NCI-H69 (cell line): ENCODE measurements around the gene BBX.
"Not testable (repeated sequence)": the region's sequence is repeated elsewhere in the genome, so short reads cannot be mapped to it uniquely, and the experiment has no call there.

Experiments used
- DNase-seq: peaks from one replicate; lab custom pipeline; 2025; lab: John Stamatoyannopoulos, UW

The BBX gene

DNA sequence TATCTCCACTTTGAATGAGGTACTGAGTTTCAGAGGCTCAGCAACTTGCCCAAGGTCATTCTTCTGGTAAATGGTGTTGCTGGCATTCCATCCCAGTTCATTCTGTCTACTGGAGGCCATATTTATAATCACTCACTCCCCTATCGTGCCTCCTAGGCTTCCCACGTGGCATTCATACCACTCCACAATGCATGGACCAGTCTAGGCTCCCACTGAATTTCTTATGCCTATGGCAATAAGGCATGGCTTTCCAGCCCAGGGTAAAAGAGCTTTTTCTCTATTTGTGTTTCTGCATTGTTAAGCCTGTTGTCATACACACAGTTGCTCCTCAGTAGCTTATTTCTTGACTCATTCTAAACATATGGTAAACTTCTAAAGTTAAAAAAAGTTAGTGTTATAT, 19.9 kb downstream of the BBX start:
- no peak for DNase-seq

DNA sequence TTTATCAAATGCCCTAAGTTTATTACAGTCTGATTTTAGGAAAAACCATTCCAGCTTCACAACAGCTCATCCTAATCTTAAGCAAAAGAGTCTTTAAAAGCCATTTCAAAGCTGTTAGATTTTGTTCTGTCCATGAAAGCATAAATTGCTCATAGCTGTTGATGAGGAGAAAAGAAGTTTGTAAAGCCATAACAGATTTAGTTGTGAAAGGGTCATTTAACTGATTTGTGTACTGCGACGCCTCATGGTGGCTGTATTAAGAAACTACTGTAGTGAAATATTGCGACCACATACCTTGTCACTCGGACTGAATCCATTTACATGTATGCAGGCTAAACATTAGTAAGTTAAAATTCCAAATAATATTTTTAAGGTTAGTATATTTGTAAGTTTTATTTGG, 20.9 kb downstream of the BBX start:
- peak; percentile 22 for DNase-seq

DNA sequence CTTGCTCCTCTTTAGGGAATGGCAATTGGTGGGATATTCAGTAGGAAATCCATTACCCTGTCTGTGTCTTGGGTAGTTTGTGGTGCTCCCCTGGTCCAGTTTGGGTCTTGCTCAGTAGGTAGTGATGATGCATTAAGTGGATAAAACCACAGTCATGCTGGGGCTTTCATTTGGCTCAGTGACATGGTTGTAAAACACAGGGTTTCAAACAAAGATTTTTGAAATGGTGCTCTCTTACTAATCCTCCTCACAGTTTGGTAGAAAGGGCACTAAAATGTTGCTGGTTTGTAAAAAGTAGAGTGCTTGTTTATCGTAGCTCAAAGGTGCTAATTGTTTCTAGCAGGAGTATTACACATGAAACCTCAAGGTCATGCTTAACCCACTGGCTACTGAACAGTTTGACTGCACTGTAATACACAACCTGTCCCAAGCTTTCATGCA, 22.9 kb downstream of the BBX start:
- DNase-seq = no peak

DNA sequence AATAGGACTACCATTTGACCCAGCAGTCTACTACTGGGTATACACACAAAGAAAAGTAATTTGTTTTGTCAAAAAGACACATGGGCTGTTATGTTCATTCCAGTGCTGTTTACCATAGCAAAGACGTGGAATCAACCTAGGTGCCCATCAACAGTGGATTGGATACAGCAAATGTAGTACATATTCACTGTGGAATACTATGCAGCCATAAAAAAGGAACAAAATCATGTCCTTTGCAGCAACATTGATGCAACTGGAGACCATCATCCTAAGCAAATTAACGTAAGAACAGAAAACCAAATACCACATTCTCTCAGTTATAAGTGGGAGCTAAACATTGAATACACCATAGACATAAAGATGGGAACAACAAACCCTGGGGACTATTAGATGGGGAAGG, 25.8 kb downstream of the BBX start:
- no peak for DNase-seq

DNA sequence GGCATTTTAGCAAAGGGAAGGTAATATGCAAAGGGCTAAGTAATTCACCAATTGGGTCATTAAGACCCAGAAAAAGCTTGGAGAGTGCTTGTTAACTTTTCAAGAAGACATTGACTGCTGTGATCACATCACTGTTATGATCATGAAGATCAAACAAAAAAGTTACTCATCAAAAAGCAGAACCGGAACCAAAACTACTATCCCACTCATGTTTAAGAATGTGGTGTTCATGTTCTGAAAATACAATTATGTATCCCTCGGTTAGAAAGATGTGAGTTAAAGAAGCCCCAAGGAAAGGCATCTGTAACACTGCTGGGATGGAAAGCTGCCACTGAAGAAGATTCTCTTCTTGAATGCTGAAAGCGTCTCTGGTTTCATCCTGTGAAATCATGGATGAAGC, 32.6 kb downstream of the BBX start:
- no peak for DNase-seq

DNA sequence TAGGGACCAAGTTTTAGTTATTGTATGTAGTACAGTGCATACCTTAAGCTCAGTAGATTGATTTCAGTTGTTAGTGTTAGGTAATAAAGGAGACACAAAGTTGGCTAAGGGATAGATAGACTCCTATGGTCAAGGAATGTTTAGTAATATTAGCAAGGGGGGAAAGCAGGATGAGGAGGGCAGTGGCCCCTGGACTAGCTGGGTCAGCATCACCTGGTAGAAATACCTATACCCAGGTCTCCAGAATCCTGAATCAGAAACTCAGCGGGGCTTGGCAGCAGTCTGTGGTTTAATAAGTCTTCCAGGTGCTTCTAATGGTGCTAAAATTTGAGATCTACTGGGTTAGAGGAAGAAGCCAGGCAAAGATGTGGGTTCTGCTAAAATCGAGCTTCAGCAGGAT, 35.0 kb downstream of the BBX start:
- DNase-seq = no peak

DNA sequence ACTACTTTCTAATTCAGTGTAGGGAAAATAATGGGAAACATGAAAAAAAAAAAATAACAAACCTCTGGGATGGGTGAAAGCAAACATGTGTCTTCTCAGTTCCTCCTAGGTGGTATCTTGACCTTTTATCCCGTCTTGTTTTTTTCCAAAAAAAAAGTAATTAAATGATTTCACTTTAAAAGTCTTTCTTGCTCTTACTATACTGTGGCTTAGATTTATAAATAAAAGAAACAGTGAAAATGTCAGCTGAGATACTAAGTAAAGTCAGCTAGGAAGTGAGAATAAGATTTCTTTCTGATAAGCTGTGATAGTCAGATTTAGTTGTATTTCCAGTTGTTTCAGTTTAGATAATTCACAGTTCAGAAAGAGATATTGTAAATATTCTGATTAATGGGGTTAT, 37.4 kb downstream of the BBX start:
- DNase-seq = no peak

DNA sequence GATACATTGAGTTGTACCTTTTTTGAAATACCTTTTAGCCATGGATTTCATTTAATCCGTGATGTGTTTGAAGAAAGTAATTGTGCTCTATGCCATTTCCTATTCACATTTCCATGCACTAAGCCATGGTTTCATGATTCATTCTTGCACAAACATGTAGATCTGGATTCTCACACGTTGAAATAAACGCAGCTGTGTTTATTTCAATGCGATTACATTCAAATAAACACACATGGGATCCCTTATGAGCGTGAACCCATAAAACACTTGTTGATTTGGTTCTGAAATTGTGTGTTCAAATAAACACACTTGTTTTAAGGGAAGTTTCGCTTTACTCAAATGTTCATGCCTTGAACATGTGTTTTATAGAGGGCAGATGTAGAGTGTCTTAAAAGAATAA, 39.2 kb downstream of the BBX start:
- DNase-seq = no peak

DNA sequence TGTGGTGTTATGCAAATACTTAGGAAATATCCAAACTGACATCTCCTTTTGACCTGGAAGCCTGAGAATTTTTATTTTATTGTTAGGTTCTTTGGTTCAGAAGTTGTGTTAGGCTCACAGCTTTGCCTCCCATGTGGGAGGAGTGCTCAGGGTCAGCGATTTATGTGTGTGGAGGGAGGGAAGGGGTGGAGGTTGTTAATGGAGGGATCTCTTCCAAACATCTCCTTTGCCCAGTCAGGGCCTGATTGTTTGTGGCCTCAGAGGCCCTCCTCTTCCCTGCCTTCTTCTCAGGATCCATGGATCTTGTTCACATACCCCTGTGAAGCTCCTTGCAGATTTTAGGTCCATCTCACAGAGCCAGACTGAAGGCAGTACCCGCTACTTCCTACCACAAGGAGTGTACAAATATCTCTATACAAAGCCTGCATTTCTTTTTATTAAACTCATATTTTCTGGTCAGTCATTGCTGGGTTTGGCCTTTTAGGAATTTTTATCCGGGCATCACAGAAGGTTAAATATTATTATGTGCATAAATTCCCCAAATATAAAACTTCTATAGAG, 40.3 kb downstream of the BBX start:
- no peak for DNase-seq

DNA sequence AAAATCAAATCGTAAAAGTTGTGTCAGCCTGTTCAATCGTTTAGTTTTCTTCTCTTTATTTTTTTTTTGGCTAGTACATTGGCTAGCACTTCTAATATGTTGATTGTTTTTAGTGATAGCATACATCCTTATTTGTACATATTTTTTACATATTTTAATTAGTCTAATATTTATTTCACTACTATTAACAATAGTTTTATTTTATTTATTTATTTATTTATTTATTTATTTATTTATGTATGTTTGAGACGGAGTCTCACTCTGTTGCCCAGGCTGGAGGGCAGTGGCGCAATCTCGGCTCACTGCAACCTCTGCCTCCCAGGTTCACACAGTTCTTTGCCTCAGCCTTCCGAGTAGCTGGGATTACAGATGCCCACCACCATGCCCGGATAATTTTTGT, 42.5 kb downstream of the BBX start:
- not testable (repeated sequence) for DNase-seq

DNA sequence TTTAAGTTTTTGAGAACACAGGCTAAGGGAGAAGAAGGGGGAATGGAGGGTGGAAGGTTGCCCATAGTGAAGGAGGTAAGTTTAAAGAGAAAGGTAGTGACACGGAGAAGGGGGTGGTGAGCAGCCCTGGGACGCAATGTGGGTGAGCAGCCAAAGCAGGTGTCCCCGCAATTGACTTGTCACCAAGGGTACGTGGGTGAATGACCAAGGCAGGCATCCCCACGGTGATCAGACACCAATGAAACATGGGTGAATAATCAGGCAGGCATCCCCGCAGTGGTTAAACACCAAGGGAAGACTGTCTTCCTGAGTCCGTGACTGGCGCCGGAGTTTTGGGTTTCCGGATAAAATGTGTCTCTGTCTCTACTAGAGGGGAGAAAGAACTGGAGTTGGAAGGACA, 48.3 kb downstream of the BBX start:
- DNase-seq = not testable (repeated sequence)

DNA sequence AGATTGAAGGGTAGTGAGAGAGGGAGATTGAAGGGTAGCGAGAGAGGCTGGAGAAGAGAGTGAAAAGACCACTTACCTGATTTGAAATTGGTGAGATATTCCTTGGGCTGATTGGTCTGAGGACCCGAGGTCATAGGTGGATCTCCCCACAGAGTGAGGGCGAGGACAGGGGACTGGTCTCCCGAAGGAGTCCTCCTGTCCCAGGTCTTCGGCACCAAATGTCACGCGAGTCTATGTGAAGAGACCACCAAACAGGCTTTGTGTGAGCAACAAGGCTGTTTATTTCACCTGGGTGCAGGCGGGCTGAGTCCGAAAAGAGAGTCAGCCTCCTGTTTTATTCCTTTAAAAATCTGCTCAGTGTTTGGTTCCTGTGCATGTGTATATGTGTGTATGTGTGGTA, 48.7 kb downstream of the BBX start:
- DNase-seq = not testable (repeated sequence)

DNA sequence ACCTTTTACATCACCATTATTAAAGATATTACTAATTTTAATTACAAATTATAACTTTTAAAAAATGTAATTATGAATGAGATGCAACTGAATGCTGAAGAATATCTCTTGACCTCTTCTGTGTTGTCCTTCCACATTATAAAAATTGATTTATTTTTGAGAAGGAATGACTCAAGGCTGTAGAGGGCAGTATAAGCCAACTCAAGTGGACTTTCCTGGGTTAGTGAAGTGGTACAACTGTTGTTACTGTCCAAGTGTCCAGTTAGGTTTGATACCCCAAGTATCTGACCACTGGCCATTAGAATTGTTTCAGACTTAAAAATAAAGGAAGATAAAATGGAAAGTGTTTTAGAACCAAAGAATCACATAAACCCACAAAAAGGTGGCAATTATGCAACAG, 51.9 kb downstream of the BBX start:
- DNase-seq = peak; percentile 37

DNA sequence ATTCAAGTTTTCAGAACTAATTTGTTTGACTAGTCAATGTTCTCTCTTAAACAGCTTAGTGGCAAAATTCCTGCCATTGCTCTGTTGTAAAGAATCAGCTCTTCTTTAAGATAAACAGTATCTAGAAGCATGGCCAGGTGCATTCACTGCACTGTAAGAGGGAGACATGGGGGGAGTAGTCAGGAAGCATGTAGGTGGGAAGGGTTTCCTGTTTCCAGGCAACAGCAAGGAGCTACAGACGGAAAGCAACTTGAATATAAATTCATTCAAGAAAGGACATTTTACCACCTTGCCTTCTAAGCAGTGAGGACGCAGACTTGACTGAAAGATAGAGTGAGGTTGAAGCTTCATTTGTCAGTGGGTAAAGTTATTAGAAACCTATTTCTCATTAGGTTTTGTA, 55.3 kb downstream of the BBX start:
- DNase-seq = no peak

DNA sequence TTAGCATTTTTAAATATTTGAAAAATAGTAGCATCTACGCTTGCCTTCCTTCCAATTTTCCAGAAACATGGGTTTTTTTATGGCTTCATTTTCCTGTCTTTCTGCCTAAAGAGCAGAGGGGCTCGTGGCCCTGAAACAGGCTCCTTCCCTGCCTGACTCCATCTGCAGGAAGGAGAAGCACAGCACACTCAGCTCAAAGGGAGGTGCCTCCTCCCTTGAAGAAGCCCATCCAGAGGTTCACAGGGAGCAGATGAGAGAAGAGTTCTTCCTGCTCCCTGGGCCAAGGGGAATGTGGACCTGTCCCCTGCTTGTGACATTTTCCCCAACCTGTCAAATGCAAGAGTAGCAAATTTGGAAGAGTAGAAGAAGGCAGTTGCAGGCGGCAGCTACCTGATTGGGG, 55.8 kb downstream of the BBX start:
- DNase-seq = no peak

DNA sequence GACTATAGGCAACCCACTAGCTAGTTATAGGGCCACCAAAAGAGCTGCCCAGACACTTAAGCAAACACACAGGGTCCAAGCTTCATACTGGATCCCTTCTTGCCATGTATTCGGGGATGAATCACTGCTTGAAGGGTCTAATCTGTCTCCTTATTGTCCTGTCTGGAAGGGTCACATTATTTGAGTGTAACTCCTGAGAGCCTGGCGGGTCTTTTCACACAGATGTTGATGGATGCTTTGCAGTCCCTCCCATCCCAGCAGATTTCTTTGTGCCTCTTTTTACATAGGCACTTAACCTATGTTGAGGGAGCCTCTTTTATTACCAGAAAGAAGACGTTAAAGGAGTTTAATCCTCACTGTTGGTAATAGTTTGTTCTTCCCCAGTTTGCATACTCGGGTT, 56.6 kb downstream of the BBX start:
- peak; percentile 11 for DNase-seq

DNA sequence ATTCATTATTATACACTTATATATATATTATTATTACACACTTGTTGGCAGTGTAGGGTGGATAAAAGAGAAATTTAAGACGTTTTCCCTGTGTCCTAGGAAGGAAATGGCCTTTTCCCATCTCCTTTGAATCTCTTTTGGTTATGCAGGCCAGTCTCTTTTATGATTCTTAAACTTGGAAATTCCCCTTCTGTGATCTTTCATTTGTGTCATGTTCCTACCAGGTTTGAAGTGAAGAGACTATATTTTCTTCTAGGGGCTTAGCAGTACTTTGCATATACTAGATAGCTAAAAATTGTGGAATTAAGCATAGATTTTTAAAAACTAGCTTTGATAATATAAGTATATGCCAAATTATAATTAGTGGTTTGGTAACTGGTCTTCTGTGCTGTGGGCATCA, 58.5 kb downstream of the BBX start:
- no peak for DNase-seq

DNA sequence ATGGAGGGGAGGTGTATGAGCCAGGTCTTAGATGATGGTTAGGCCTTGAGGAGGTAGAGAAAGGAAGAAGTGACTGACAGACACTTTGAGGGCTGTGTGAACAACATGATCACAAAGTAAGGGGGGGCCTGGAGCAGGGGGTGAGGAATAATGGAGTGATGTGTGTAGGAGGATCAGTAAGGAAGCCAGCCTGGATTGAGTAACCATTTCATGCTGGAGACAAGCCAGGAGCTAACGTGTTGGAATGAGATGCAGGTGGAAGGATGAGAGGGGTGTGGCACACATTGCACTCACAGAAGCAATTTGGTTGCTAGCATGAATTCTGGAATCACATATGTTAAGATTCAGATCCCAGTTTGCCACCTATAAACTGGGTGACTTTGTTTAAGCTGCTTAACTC, 65.5 kb downstream of the BBX start:
- peak; percentile 10 for DNase-seq

DNA sequence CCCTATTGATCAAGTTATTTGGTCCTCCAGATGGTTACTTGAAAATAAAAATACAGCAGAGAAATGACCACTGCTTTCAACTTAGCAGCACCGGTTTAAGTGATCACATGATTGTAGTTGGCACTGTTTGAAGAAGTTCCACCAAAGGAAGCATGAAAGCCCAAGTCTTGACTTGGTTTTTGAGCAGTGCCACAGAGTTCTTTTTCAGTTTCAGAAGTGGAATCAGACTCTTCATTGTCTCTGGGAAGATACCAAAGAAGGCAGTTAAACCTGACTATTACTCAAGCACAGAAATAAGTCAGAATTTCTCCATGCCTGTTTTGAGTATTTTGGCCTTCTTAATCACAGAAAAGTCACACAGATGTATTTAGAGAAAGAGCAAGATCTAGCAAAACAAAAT, 66.7 kb downstream of the BBX start:
- DNase-seq = no peak

DNA sequence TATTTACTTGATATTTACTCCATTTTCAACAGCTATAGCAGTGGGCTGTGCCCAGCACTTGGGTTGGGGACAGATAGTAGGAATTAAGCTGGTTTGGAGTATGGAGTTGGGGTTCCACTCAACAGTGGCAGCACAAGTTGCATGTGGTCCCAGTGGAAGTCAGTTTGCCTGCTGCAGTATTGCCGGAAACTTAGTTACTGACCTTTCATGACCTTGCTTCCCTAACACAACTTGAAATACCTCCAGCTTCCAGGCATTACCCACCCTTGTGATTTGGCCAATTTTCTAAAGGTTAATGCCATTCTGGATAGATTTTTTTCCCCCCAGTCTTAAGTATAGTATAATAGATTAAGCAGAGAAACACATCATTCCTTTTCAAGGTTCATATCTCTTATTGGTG, 68.0 kb downstream of the BBX start:
- no peak for DNase-seq

DNA sequence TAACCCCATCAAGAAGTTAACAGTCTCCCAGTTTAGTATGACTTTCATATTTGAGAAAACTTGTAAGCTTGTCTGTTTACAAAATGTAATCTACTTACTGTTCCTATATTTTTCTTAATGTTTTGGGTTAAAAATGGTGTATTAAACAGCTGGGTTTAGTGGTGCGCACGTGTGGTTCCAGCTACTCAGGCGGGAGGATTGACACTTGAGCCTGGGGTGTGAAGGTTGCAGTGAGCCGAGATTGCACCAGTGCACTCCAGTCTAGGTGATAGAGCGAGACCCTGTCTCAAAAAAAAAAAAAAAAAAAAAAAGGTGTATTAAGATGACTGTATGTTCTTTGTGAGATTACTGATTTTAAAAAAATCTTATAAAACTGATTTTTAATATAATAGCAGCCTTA, 69.3 kb downstream of the BBX start:
- no peak for DNase-seq

DNA sequence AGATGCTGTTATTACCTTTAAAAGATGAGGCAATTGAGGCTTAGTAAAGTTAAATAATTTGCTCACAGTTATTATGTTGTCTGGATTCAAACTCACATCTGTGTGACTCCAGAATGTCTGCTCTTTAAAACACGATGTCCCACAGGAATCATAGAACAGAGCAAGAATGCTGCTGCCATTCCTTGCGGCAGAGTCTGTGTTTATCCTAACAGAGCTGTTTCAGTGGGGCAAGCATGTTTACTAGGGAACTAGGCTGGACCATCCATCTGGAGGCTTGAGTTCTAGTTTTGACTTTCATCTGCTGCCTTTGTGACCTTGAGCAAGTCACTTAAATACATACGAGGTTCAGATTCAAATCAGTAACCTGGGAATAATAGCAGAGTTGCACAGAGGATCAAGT, 72.1 kb downstream of the BBX start:
- DNase-seq = no peak

DNA sequence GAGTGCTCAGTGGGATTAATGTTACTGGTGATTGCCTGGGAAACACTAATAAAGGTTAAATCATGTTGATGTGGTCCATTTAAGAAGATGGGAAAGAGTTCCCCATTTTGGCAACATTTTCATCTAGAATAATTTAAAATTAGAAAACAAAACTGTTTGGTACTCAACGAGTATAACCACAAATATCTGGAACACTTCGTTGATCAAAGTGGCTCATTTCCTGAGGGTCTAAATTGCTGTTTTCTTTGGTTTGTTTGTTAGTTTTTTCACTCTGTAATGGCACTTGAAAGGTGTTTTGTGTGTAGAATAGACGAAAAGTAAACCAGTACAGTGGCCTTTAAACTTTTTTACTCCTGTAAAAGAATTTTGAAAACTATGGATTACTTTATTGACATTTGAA, 73.9 kb downstream of the BBX start:
- no peak for DNase-seq

DNA sequence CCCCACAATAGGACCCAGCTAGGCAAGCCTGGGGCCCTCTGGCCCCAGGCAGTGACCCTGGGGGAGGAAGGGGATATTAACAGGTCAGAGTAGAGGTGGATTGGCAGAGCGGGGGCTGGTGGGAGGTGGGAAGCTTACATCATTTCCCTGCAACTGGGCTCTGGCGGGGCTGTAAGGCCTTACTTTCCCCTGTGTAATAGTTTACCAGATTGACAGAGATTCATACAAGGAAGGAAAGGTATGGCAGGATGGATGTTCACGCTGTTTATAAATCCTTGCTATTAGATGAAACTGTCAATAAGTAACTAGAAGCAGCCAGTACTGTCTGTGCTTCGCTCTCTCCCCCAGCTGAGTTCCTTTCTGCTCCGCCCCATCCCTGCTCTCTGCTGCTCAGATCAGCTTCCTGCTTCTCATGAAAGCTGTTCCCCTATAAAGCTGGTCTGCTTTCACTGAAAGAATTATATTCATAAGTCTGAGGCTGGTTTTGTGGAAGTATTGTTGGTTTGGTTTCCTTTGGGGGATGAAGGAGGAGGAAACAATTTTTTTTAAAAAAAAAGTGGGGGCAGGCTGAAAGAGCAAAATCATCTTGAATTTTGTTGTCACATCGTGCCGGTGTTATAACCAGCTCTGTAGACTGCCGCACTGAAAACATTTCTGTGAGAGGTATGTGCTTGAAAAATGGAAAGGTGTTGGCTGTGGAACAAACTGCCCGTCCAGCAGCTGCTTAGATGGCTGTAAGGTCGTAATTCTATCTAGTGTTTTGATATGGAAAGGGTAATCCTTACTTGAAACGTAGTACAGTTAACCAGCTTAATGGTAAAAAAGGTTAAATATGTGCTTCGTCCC, 76.4 kb downstream of the BBX start:
- peak; percentile 1 for DNase-seq
